Measurements from ENCODE around the gene HSD17B2. TPM values are rescaled to one million over a fixed set of nuclear protein-coding genes. Genes with fewer than 3 reads are reported as not detected.

HSD17B2 gene
- total RNA-seq, 4 donors from 2014 or later, result not detected

- intact Hi-C loops (cut with DNase I), result no loop called here
- TF ChIP-seq POLR2AphosphoS5 (IDR thresholded peaks at IDR 0.05) (no peak), POLR2A (IDR thresholded peaks at IDR 0.05; ENCODE audit: low read depth) (no peak), EP300 (IDR thresholded peaks at IDR 0.05) (no peak), CTCF (IDR thresholded peaks at IDR 0.05) (no peak)
- no peak for DNase-seq (ENCODE audit: extremely low spot score)
Measured at GRCh38 chr16:82055728-82056549, 20.9 kb downstream of the HSD17B2 start.

DNA sequence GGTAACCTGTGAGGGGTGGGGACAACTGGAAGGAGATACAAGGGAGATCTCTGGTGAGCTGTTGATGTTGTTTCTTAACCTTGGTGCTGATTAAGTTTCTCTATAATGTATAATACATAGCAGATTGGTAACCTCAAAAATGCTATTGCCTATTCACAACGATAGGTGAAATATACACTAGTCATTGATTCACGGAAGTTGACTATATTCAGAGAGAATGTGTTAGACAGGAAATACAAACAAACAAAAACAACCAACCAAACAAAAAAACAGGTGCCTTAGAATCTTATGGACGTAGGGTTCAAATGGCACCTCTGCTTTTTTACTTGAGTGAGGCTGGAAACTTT is 21.5 kb downstream of the HSD17B2 start:
- no peaks in the 10 kb centered on the region for H3K4me1 ChIP-seq
- H3K36me3 ChIP-seq, result no peaks in the 10 kb centered on the region
- H3K27ac ChIP-seq (replicated peaks in 1 of 4), result no peak overlapping the region
- peaks cover 0 to 9% (median 0%) of the 10 kb centered on the region in 4 donors for H3K27me3 ChIP-seq
- no peak overlapping the region for H3K4me3 ChIP-seq
- H3K9me3 ChIP-seq, result no peaks in the 10 kb centered on the region
- TF ChIP-seq POLR2AphosphoS5 (IDR thresholded peaks at IDR 0.05) (no peak), CTCF (IDR thresholded peaks at IDR 0.05) (no peak), EP300 (IDR thresholded peaks at IDR 0.05) (no peak), POLR2A (IDR thresholded peaks at IDR 0.05; ENCODE audit: low read depth) (no peak)
- intact Hi-C loops (cut with DNase I), result no loop called here
- 89% methylated on average over 3 of the region's 3 CpGs for WGBS
- no peak for DNase-seq (ENCODE audit: extremely low spot score)

More at GRCh38 chr16:82055728-82056549, 20.9 kb downstream of the HSD17B2 start:
- no peaks in the 10 kb centered on the region for H3K9me3 ChIP-seq
- H3K4me3 ChIP-seq, result no peak overlapping the region
- no peaks in the 10 kb centered on the region for H3K36me3 ChIP-seq
- H3K4me1 ChIP-seq, result no peaks in the 10 kb centered on the region
- 75% methylated on average over 8 of the region's 8 CpGs for WGBS
- H3K27ac ChIP-seq (replicated peaks in 1 of 4), result no peak overlapping the region
- peaks cover 0 to 7% (median 0%) of the 10 kb centered on the region in 4 donors for H3K27me3 ChIP-seq

DNA sequence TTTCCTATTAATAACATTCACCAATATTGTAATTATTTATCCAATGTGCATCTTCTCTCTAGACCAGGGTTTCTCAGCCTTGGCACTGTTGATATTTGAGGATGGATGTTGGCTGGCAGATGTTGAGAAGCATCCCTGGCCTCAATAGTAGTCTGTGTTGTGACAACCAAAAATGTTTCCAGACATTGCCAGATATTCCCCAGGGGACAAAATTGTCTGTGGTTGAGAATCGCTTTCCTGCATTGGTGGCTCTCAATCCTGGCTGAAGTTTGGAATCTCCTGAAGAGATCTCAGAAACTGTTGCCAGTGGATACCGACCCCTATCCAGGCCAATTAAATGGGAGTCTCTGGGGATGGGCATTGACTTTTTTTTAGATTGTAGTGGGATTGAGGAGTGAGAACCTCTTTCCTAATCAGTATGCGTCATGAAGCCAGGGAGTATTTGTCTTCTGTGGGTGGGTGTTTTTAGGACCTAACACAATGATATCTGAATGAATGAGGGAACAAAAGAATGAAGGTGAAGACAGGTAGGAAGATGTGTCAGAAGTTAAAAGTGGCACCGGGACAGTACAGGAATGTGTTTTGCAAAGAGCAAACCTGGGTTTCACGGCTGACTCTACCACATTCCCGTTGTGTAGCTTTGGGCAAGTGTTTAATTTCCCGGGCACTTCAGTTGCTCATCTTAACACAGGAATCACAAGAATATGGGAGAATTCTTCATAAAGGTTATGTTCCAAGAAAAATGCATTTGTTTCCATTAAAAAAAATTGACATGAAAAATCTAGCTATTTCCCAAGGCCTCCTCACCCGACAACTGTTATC is 24.3 kb downstream of the HSD17B2 start:
- Histone ChIP-seq H3K9me3 (no peaks in the 10 kb centered on the region), H3K4me3 (no peak overlapping the region), H3K36me3 (no peaks in the 10 kb centered on the region), H3K27ac (replicated peaks in 1 of 4) (no peak overlapping the region), H3K4me1 (no peaks in the 10 kb centered on the region), H3K27me3 (peaks cover 0 to 9% (median 0%) of the 10 kb centered on the region in 4 donors)
- no peak for TF ChIP-seq EP300 (IDR thresholded peaks at IDR 0.05)
- no peak for TF ChIP-seq POLR2A (IDR thresholded peaks at IDR 0.05; ENCODE audit: low read depth)
- TF ChIP-seq POLR2AphosphoS5 (IDR thresholded peaks at IDR 0.05), result no peak
- no peak for TF ChIP-seq CTCF (IDR thresholded peaks at IDR 0.05)
- DNase-seq (ENCODE audit: extremely low spot score), result no peak
- intact Hi-C loops (cut with DNase I), result no loop called here
- WGBS, result 82% methylated on average over 8 of the region's 8 CpGs

DNA sequence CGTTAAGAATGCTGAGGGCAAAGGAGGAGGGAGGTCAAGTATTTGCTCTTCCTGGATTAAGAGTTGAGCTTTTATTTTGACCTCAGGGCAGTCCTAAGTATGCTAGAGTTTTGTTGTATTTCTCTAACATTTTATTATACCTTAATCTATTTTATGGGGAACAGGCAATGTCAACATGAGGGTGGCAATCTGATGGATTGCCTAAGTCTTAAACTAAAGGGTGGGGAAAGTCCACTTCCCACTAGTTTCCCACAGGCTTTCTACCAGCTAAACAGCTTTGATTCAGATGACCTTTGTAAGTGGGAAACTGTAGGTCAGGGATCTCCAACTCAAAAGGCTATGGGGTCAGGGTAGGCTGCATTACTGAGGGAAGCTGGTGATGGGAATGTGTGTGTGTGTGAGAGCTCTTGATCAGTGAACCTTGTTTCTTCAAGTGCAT is 24.9 kb downstream of the HSD17B2 start:
- no peaks in the 10 kb centered on the region for H3K9me3 ChIP-seq
- no peak overlapping the region for H3K4me3 ChIP-seq
- no peak for DNase-seq (ENCODE audit: extremely low spot score)
- no peaks in the 10 kb centered on the region for H3K4me1 ChIP-seq
- H3K27me3 ChIP-seq, result peaks cover 0 to 9% (median 0%) of the 10 kb centered on the region in 4 donors
- no peaks in the 10 kb centered on the region for H3K36me3 ChIP-seq
- WGBS, result 77% methylated on average over 1 of the region's 1 CpG
- intact Hi-C loops (cut with DNase I), result no loop called here
- TF ChIP-seq CTCF (IDR thresholded peaks at IDR 0.05) (no peak), EP300 (IDR thresholded peaks at IDR 0.05) (no peak), POLR2AphosphoS5 (IDR thresholded peaks at IDR 0.05) (no peak), POLR2A (IDR thresholded peaks at IDR 0.05; ENCODE audit: low read depth) (no peak)
- no peak overlapping the region for H3K27ac ChIP-seq (replicated peaks in 1 of 4)

Measured in esophagus muscularis mucosa (tissue), 4 donors.